H1 (cell line): ENCODE results near the gene PI4KB. TPM values are rescaled to one million over a fixed set of nuclear protein-coding genes. Genes with fewer than 3 reads are reported as not detected.

Experiments used
- CTCF ChIA-PET: fragments of 300-600 bp; sonication (Branson Sonifier 250); formaldehyde crosslinking; loops from one replicate; lab custom pipeline; 2021; ENCODE audit not compliant: partially characterized antibody; lab: Charles Lee
- POLR2A ChIA-PET: fragments of 300-600 bp; sonication (Branson Sonifier 250); formaldehyde crosslinking; loops from one replicate; lab custom pipeline; 2021; ENCODE audit warnings: inconsistent platforms; ENCODE audit not compliant: partially characterized antibody; lab: Charles Lee
- DNase-seq, 2 experiments: peaks; one replicate each; pipeline versions ENCODE4 v3.0.0 to v3.0.0-alpha.2; 2010 to 2022; ENCODE audit warnings: low spot score in 2 of 2, low read depth in 1 of 2, mixed read lengths in 1 of 2
- FAIRE-seq: peaks from 2 replicates; lab custom pipeline; 2011; peaks lifted over from hg19 to GRCh38; lab: Jason Lieb, UNC
- H2AFZ ChIP-seq: 2 replicates; pipeline ENCODE4 v1.8.1; 2012; ENCODE audit warnings: low read length, inconsistent platforms
- H2AK5ac ChIP-seq: 2 replicates; pipeline ENCODE4 v1.6.1; 2013; ENCODE audit warnings: low read depth, low read length
- H2BK120ac ChIP-seq: replicated peaks from 2 replicates; pipeline ENCODE3; 2013; ENCODE audit warnings: low read depth, low read length, inconsistent platforms
- H2BK12ac ChIP-seq: 2 replicates; pipeline ENCODE4 v1.6.1; 2013; ENCODE audit warnings: low read depth, low read length
- H2BK15ac ChIP-seq: 2 replicates; pipeline ENCODE4 v1.6.1; 2013; ENCODE audit warnings: low read length
- H2BK20ac ChIP-seq: 2 replicates; pipeline ENCODE4 v1.6.1; 2013; ENCODE audit warnings: low read length
- H2BK5ac ChIP-seq: 2 replicates; pipeline ENCODE4 v1.6.1; 2013; ENCODE audit warnings: low read depth, low read length
- H3K14ac ChIP-seq: 2 replicates; pipeline ENCODE4 v1.6.1; 2013; ENCODE audit warnings: inconsistent platforms; ENCODE audit not compliant: insufficient read length
- H3K18ac ChIP-seq: 2 replicates; pipeline ENCODE4 v1.6.1; 2013; ENCODE audit warnings: low read length; ENCODE audit errors: extremely low read depth
- H3K23ac ChIP-seq: 2 replicates; pipeline ENCODE4 v1.6.1; 2013; ENCODE audit warnings: inconsistent platforms; ENCODE audit not compliant: insufficient read length
- H3K23me2 ChIP-seq: 2 replicates; pipeline ENCODE4 v1.6.1; 2013; ENCODE audit warnings: low read depth, low read length
- H3K27ac ChIP-seq: 2 replicates; pipeline ENCODE4 v1.6.1; 2011; ENCODE audit warnings: low read depth, low read length, inconsistent platforms
- H3K27me3 ChIP-seq, 4 experiments: replicated peaks in 1 of 4; 1 replicate in 1 of 4; 2 replicates in 3 of 4; pipeline versions ENCODE4 v1.6.1 to v1.8.1; 2011 to 2013; ENCODE audit warnings: low read length in 3 of 4, mild to moderate bottlenecking in 3 of 4, inconsistent platforms in 2 of 4, mixed read lengths in 2 of 4, moderate library complexity in 1 of 4; ENCODE audit not compliant: control insufficient read depth in 3 of 4, insufficient read depth in 3 of 4; ENCODE audit errors: extremely low read depth in 1 of 4
- H3K36me3 ChIP-seq, 4 experiments: 2 replicates each; pipeline versions ENCODE4 v1.6.1 to v1.8.1; 2011 to 2013; ENCODE audit warnings: mild to moderate bottlenecking in 4 of 4, low read length in 3 of 4, moderate library complexity in 2 of 4, control low read depth in 1 of 4, inconsistent platforms in 1 of 4; ENCODE audit not compliant: insufficient read depth in 4 of 4, control insufficient read depth in 2 of 4
- H3K4ac ChIP-seq: replicated peaks from 2 replicates; pipeline ENCODE3; 2013; ENCODE audit warnings: low read length, low read depth, mixed read lengths, inconsistent platforms; ENCODE audit not compliant: insufficient read length
- H3K4me1 ChIP-seq, 4 experiments: replicated peaks in 1 of 4; 1 replicate in 1 of 4; 2 replicates in 3 of 4; pipeline versions ENCODE4 v1.6.1 to v1.8.1; 2011 to 2013; ENCODE audit warnings: low read length in 3 of 4, inconsistent platforms in 2 of 4, mixed read lengths in 1 of 4; ENCODE audit not compliant: insufficient read depth in 4 of 4, control insufficient read depth in 3 of 4
- H3K4me2 ChIP-seq, 2 experiments: 2 replicates each; pipeline versions ENCODE4 v1.6.1 to v1.8.1; 2011 to 2013; ENCODE audit warnings: low read depth in 2 of 2, low read length in 2 of 2, control low read depth in 1 of 2, inconsistent platforms in 1 of 2, mild to moderate bottlenecking in 1 of 2; ENCODE audit not compliant: insufficient read depth in 1 of 2
- H3K4me3 ChIP-seq, 4 experiments: fragments of 200-600, 300-600 bp in 1 of 4; sonication (generic), shearing (Covaris generic), sonication (Bioruptor Twin) in 1 of 4; 2 replicates each; pipeline versions ENCODE4 v1.5.1 to v1.8.1; 2011 to 2016; ENCODE audit warnings: low read length in 4 of 4, low read depth in 3 of 4, control low read depth in 2 of 4, inconsistent platforms in 2 of 4, mild to moderate bottlenecking in 2 of 4, mixed read lengths in 1 of 4, moderate library complexity in 1 of 4; ENCODE audit not compliant: insufficient read depth in 2 of 4; ENCODE audit errors: extremely low read depth in 1 of 4
- H3K56ac ChIP-seq: replicated peaks from 2 replicates; pipeline ENCODE3; 2013; ENCODE audit warnings: low read depth, mild to moderate bottlenecking, mixed read lengths, low read length, inconsistent platforms; ENCODE audit not compliant: insufficient read length
- H3K79me1 ChIP-seq: 2 replicates; pipeline ENCODE4 v1.6.1; 2013; ENCODE audit warnings: low read depth, low read length, control low read depth
- H3K79me2 ChIP-seq, 2 experiments: 2 replicates each; pipeline versions ENCODE4 v1.6.1 to v1.8.1; 2012 to 2013; ENCODE audit warnings: low read length in 2 of 2, mild to moderate bottlenecking in 2 of 2, inconsistent platforms in 1 of 2; ENCODE audit not compliant: insufficient read depth in 2 of 2, control insufficient read depth in 1 of 2
- H3K9ac ChIP-seq, 4 experiments: replicated peaks in 1 of 4; 1 replicate in 1 of 4; 2 replicates in 3 of 4; pipeline versions ENCODE4 v1.6.1 to v1.8.1; 2011 to 2013; ENCODE audit warnings: low read depth in 3 of 4, low read length in 3 of 4, control low read depth in 2 of 4, mild to moderate bottlenecking in 2 of 4, moderate library complexity in 2 of 4, inconsistent platforms in 1 of 4; ENCODE audit errors: extremely low read depth in 1 of 4
- H3K9me3 ChIP-seq, 2 experiments: 2 replicates each; pipeline versions ENCODE4 v1.6.1 to v1.8.1; 2012 to 2013; ENCODE audit warnings: mild to moderate bottlenecking in 2 of 2, moderate library complexity in 2 of 2, control low read depth in 1 of 2, inconsistent platforms in 1 of 2, low read depth in 1 of 2, low read length in 1 of 2, mixed read lengths in 1 of 2; ENCODE audit not compliant: insufficient read depth in 2 of 2
- H4K20me1 ChIP-seq, 2 experiments: replicated peaks in 1 of 2; 2 replicates each; pipeline versions ENCODE3 to v1.8.1; 2011 to 2013; ENCODE audit warnings: inconsistent platforms in 2 of 2, low read length in 2 of 2, mild to moderate bottlenecking in 1 of 2; ENCODE audit not compliant: insufficient read depth in 2 of 2, control insufficient read depth in 1 of 2
- H4K5ac ChIP-seq: 2 replicates; pipeline ENCODE4 v1.6.1; 2013; ENCODE audit warnings: low read length, low read depth, mixed read lengths, inconsistent platforms; ENCODE audit not compliant: insufficient read length
- H4K8ac ChIP-seq: 2 replicates; pipeline ENCODE4 v1.8.0; 2013; ENCODE audit warnings: mild to moderate bottlenecking, moderate library complexity, low read length, inconsistent platforms; ENCODE audit not compliant: insufficient read depth; ENCODE audit errors: extremely low read depth
- H4K91ac ChIP-seq: replicated peaks from 2 replicates; pipeline ENCODE3; 2013; ENCODE audit warnings: low read length, mixed read lengths, inconsistent platforms; ENCODE audit not compliant: insufficient read length
- ATF3 ChIP-seq: IDR thresholded peaks from 2 replicates; pipeline ENCODE4 v1.6.1; 2011; ENCODE audit warnings: low read depth, mild to moderate bottlenecking, low read length; ENCODE audit not compliant: insufficient read depth
- CEBPB ChIP-seq: IDR thresholded peaks from 2 replicates; pipeline ENCODE4 v1.6.1; 2012; ENCODE audit warnings: low read depth, low read length
- CHD2 ChIP-seq: IDR thresholded peaks from 2 replicates; pipeline ENCODE4 v1.6.1; 2012; ENCODE audit warnings: low read length, improper control_type of control experiment
- CTBP2 ChIP-seq: IDR thresholded peaks from 2 replicates; pipeline ENCODE4 v1.7.0; 2011; ENCODE audit warnings: borderline replicate concordance, mild to moderate bottlenecking, moderate library complexity, mixed read lengths, low read length; ENCODE audit not compliant: insufficient read depth, insufficient read length
- E2F6 ChIP-seq: IDR thresholded peaks from 2 replicates; pipeline ENCODE4 v1.6.1; 2012; ENCODE audit warnings: inconsistent platforms
- JUN ChIP-seq: IDR thresholded peaks from 2 replicates; pipeline ENCODE4 v1.6.1; 2011; ENCODE audit warnings: low read depth, mild to moderate bottlenecking, improper control_type of control experiment, low read length
- JUND ChIP-seq: IDR thresholded peaks from 2 replicates; pipeline ENCODE4 v1.6.1; 2011; ENCODE audit warnings: mild to moderate bottlenecking, improper control_type of control experiment, low read length
- POLR2AphosphoS5 ChIP-seq: IDR thresholded peaks from 2 replicates; pipeline ENCODE4 v1.6.1; 2011; ENCODE audit warnings: low read depth, low read length
- RFX5 ChIP-seq: IDR thresholded peaks from 2 replicates; pipeline ENCODE4 v1.6.1; 2011; ENCODE audit warnings: low read depth, low read length, improper control_type of control experiment, borderline replicate concordance
- SAP30 ChIP-seq: fragments of 300-600 bp; sonication (generic); IDR thresholded peaks from 2 replicates; pipeline ENCODE4 v1.7.1; 2012; ENCODE audit warnings: low read length, moderate library complexity, mild to moderate bottlenecking, inconsistent platforms; ENCODE audit not compliant: insufficient read depth, insufficient replicate concordance
- WGBS, 2 experiments: shearing (Covaris generic) in 1 of 2; methylation state at CpG; one replicate each; pipeline versions ENCODE4 v1.1.6 to v1.1.7; 2013 to 2015; ENCODE audit warnings: low lambda C conversion rate in 2 of 2, mixed read lengths in 2 of 2, inconsistent platforms in 1 of 2, low coverage in 1 of 2, missing lambda C conversion rate in 1 of 2; ENCODE audit not compliant: insufficient replicate concordance in 2 of 2, insufficient coverage in 1 of 2, insufficient read length in 1 of 2; ENCODE audit errors: extremely low coverage in 1 of 2, missing lambda C conversion rate in 1 of 2; 5-methylcytosine and 5-hydroxymethylcytosine counted together
- polyA plus RNA-seq, 7 experiments: library from polyadenylated mRNA; depleted of rRNA in 3 of 7; stranded (reverse) in 5 of 7; unstranded in 2 of 7; fragments of >200 nt in 5 of 7; fragments of 200-250 nt in 2 of 7; gene quantifications; 1 replicate in 5 of 7; 2 replicates in 1 of 7; 4 replicates in 1 of 7; pipeline versions ENCODE4 v1.2.1 to v1.2.3, GENCODE V29; 2011 to 2013; ENCODE audit warnings: missing spikeins in 2 of 7, mixed read lengths in 2 of 7
- total RNA-seq: library from RNA; stranded (reverse); fragmentation: NEBNext Ultra II Directional; extraction: Animal tissue kit (Norgen Biotek cat#: 25700); gene quantifications from 2 replicates; pipeline ENCODE4 v1.2.1, GENCODE V29; 2021

Gene PI4KB
- total and polyA plus RNA-seq, 2 of the 8 experiments (the other 6 are each of a cell fraction or from before 2014, with no cell fraction given) = 30.1 to 37.1 TPM

GRCh38 chr1:151287341-151287699 lies 39.9 kb downstream of the PI4KB start:
- DNase-seq (no peak), FAIRE-seq (no peak)
- Histone ChIP-seq H3K4me2 (no peak overlapping the region), H3K9ac (no peak overlapping the region), H3K9me3 (no peaks in the 10 kb centered on the region), H4K5ac (no peak overlapping the region), H4K8ac (no peak overlapping the region), H3K79me2 (peaks cover 0 to 34% of the 10 kb centered on the region in 2 experiments; a peak in 2 of 4 replicates), H2BK15ac (no peak overlapping the region), H4K20me1 (peaks cover 7 to 32% of the 10 kb centered on the region in 2 experiments), H3K4ac (no peak overlapping the region), H2AFZ (no peak overlapping the region), H4K91ac (no peak overlapping the region), H3K27ac (no peak overlapping the region), H3K4me3 (no peak overlapping the region), H3K56ac (no peak overlapping the region), H2BK12ac (no peak overlapping the region), H2AK5ac (no peak overlapping the region), H3K18ac (no peak overlapping the region), H3K23me2 (peaks cover 7% of the 10 kb centered on the region; the same call in 1 of the 2 replicates), H3K79me1 (peaks cover 14% of the 10 kb centered on the region; the same call in 1 of the 2 replicates), H2BK120ac (no peak overlapping the region), H3K27me3 (no peaks in the 10 kb centered on the region), H2BK20ac (no peak overlapping the region), H3K36me3 (peaks cover 24 to 70% (median 44%) of the 10 kb centered on the region in 4 experiments), H3K14ac (no peak overlapping the region), H3K4me1 (peaks cover 5 to 12% (median 7%) of the 10 kb centered on the region in 4 experiments; a peak in 6 of 7 replicates), H2BK5ac (no peak overlapping the region), H3K23ac (no peak overlapping the region)
- 86% methylated on average over 7 of the region's 7 CpGs; no CpG with 5 or more reads in 1 of the 2 experiments for WGBS, 2 experiments
- ChIA-PET CTCF (no interaction called here), POLR2A (interaction anchor here (1.0 to 11.6 kb wide), 8 partner anchors 8 to 53 kb away, joined by 3 to 213 read pairs (median 4); no protein-coding TSS in a partner anchor)
- TF ChIP-seq CHD2 (no peak), JUND (no peak), CEBPB (no peak), POLR2AphosphoS5 (no peak; the same call in 1 of the 2 replicates), SAP30 (no peak), E2F6 (no peak), JUN (no peak), ATF3 (no peak), CTBP2 (no peak), RFX5 (no peak)
